HPDE6-E6E7 (cell line): ENCODE results near the gene ANKRD40CL.
A peak's percentile ranks its signal among the peaks of the same experiment; 100 is the strongest.

ENCODE experiments used
- DNase-seq: peaks from one replicate; pipeline ENCODE4 v3.0.0; 2011; ENCODE audit warnings: missing footprints; ENCODE audit errors: extremely low spot score

ANKRD40CL gene

DNA sequence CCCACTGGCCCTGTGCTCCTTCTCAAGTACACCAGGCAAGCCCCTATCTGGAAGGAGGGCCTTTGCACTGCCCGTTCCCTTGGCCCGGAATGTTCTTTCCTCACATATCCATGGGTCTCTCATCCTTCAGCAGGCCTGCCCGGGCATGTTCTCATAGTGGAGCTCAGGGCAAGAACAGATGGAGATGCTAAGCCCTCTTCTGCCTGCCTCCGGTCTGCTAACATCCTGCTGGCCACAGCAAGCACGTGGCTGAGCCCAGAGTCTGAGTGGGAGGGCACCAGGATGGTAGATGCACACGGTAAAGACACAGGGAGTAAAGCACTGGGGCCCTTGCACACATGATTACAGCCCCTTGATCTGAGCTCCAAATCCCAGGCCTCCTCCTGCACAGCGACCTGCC is 19.8 kb upstream of the ANKRD40CL start:
- peak; percentile 63 for DNase-seq

DNA sequence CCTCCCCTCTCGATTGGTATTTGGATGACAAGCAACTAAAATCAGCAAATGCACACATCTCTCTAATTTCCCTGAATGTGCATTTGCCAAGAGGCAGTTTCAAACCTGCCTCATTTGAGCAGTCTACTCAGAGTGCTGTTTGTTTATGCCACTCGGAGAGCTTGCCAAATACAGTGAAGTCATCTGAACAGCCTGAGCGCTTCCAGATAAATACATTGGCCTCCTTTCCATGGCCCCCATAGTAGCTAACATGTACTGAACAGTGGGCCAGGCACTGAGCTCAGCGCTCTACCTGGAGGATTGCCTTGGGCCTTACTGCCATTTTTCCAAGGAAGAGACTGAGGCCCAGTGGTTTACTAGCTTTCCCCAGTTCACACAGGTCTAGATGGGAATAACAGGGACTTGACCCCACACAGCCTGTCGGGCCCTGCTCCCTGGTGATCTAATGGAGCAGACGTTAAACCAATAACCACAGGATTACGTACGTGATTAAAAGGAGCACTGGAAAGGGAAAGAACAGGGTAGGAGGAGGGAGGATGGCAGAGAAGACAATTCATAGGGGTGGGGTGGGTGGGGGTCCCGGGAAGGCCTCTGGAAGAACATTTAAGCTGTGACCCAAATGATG is 18.7 kb upstream of the ANKRD40CL start:
- no peak for DNase-seq

DNA sequence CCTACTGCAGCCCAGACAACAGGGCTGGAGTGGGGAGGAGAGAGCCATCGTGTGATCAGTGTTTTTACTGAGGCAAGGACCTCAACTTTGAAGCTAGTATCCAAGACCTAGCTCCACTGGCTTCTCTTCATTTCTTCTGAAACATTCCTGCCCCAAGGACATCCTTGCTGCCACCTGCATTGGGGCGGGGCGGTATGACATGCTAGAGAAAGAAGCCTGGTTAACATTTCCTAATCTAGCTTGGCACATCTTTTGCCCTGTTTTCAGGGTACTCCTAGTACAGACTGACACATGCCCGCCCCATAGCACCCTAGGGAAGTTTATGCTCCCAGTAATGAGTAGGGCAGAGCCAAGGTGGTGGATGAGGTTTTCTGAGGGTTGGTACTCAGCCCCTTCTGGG is 17.8 kb upstream of the ANKRD40CL start:
- no peak for DNase-seq

DNA sequence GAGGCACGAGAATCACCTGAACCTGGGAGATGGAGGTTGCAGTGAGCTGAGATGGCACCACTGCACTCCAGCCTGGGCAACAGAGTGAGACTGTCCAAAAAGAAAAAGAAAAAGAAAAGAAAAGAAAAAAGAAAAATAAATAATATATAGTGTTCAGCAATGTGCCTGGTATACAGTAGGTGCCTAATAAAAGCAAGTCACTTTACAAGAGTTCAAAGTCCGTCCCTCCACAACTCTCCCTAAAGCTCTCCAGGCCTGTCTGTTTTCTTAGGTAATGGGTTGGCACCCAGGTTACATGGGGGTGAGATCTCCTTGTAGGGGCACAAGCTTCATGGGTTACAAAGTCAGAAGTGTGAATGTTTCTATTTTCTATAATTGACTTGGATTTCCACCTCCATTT is 16.6 kb upstream of the ANKRD40CL start:
- DNase-seq: no peak

DNA sequence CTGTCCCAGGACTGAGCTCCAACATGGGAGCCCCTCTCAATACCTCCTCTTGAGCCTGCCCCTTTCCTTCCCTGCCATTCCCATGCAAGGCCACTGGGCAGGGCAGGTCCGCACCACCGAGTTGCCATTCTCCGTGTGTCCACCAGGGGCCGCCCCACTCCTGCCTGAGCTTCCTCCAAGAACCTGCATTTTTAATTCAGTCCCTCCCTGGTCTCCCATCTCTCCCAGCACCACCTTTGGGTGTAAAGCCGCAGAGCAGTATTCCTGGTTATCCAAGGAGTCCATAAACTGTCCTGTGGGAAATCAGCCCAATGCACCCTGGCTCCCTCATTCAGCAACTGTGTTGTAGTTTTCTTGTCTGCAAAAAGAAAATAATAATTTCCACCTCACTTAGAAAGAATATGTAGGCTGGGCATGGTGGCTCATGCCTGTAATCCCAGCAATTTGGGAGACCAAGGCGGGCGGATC is 15.9 kb upstream of the ANKRD40CL start:
- peak; percentile 94 for DNase-seq

DNA sequence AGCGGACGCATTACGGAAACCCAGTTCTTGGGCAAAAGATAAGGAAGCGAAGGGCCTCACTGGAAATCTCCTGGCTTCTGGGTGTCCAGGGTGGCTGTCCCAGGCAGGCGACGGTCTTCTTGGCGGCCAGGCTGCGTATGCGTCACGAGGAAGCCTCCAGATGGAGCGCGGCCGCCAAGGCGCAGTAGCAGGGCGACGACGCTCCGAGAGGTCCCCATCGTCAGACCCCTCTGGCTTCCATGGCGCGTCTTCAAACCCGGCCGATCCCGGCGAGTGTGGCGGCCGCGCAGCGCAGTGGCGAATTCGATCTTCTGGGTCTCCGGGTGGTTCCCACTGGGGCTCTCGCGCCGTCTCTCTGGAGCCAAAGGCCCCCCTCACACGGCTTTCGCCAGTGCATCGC is 13.8 kb upstream of the ANKRD40CL start:
- no peak for DNase-seq

DNA sequence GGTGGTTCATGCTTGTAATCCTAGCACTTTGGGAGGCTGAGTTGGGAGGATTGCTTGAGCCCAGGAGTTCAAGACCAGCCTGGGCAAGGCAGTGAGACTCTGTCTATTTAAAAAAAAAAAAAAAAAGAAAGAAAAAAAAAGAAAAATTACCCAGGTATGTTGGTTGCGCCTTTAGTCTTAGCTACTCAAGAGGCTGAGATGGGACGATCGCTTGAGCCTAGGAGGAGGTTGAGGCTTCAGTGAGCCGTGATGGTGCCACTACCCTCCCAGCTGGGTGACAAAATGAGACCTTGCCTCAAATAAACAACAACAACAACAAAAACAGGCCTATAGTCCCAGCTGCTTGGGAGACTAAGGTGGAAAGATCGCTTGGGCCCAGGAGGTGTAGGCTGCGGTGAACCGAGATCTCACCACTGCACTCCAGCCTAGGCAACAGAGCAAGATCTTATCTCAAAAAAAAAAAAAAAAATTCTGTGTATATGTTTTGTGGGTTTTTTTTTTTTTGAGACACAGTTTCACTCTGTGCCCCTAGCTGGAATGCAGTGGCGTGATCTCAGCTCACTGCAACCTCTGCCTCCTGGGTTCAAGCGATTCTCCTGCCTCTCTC is 12.5 kb upstream of the ANKRD40CL start:
- DNase-seq: no peak

DNA sequence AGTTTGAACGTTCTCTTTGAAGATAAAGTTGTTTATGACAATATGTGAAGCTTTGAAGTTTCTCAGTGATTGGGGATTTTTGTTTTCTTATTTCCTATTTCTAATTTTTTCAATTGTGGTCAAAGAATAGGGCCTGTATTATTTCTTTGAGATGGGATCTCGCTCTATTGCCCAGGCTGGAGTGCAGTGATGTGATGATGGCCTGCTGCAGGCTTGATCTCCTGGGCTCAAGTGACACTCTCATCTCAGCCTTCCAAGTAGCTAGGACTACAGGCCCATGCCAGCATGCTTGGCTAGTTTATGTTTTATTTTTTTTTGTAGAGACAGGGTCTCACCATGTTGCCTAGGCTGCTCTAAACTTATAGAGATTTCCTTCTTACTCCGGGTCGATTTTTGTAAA is 11.7 kb upstream of the ANKRD40CL start:
- DNase-seq: no peak

DNA sequence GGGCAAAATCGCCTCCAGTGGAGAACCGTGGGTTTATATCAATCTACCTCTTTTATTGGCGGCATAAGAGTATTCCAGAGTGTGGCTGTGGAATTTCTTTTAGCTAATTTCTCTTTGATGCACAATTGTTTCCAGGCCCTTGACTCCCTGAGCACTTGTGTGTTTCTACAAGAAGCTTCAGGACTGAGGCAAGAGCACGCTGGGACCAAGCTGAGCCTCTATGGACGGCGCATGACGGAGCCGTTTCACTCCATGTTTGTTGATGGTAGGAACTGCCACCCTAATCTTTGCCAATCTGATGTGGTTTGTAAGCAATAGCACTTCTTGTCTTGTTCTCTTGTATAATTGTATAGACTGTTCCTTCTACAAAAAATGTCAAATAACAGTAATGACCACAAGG is 11.2 kb upstream of the ANKRD40CL start:
- DNase-seq: no peak

DNA sequence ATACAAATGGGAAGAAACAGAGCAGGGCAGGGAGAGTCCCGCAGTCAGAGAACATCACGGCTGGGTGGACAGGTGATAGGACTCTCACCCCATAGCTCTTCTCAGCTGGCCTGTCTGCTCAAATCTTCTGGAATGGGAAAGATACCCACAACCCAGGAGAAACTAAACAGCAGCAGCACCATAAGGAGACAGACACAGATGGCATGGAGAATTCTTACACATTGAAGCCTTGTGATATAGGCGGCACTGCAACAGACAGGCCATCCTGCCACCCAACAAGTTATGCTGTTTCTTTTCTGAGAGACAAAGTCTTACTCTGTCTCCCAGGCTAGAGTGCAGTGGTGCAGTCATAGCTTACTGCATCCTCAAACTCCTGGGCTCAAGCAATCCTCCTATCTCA is 8.6 kb upstream of the ANKRD40CL start:
- DNase-seq: no peak

DNA sequence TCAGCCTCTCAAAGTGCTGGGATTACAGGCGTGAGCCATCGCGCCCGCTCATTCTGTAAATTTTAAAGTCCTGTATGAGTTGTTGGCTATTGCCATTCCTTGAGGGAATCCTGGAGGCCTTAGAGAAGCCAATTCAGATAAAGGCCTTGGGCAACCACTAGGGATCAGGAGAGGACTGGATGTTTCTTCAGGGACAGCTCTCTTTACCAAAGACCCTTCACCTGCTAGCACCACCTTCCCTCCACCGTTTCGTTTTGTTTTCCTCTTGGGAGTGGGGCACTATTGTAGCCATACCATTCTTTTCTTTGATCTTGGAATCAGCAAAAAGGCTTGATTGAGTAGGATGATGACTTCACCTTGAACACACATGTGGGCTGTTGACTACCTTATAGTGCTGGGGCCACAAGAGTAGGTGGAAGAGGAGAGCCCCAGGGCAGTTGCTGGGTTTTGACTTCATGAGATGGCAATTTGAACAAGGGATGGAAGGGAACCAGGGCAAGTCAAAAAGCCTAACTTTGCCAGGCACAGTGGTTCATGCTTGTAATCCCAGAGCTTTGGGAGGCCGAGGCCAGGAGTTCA is 7.0 kb upstream of the ANKRD40CL start:
- DNase-seq: no peak

DNA sequence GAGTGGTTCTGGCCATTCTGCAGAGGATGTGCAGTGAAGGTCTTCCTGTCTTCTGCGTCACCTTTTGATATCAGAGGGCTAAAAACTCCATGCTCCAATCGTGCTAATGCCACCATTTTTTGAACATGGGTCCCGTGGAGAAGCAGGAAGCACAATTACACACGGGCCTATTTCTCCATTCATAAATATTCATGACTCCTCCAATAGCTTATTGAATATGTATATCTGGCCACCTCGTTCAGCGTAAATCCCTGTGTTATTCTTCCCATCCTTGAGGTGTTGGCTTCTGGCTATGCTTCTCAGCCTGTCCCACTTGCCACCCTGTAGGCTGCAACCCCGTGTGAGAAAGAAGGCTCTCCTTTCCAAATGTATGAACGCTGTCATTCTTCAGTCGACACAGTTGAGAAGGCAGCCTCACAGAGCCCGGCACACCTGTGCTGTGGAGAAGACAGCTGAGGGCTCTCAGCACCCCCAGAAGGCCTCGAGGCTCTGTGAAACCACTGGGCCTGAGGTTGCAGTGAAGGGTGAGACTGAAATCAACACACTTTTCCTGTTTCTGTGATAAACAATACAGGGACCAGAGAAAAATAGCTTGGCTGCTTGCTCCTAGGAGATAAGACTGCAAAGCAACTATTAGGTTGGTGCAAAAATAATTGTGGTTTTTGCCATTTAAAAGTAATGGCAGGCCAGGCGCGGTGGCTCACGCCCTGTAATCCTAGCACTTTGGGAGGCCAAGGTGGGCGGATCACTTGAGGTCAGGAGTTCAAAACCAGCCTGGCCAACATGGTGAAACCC is 4.9 kb upstream of the ANKRD40CL start:
- no peak for DNase-seq

DNA sequence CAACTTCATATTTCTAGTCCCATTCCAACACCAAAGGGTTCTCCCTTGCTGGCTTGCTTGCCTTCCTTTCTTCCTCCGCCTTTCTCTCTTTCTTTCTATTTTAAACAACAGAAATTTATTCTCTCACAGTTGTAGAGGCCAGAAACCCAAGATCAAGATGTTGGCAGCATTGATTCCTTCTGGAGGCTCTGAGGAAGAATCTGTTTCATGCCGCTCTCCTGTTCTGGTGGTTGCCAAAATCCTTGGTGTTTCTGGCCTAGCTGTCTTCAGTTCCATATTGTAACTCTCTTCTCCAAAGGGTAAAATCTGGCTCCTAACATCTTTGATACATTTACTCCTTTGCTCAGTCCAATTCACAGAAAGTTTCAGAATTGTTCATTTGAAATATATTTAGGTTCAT is 3.0 kb upstream of the ANKRD40CL start:
- no peak for DNase-seq

DNA sequence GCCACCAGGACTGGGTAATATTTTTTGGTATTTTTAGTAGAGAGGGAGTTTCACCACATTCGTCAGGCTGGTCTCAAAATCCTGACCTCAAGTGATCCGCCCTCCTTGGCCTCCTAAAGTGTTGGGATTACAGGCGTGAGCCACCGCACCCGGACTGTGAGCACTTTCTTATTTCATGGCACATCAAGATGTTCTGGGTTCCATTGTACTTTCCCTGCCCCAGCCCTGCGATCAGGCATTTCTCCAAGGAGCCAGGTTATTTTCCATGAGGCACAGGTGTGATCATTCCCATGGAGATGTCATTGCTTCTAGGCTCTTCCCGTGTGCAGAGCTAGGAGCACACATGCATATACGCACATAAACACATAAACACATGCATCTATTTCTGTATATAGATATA is 2.6 kb upstream of the ANKRD40CL start:
- DNase-seq: no peak

DNA sequence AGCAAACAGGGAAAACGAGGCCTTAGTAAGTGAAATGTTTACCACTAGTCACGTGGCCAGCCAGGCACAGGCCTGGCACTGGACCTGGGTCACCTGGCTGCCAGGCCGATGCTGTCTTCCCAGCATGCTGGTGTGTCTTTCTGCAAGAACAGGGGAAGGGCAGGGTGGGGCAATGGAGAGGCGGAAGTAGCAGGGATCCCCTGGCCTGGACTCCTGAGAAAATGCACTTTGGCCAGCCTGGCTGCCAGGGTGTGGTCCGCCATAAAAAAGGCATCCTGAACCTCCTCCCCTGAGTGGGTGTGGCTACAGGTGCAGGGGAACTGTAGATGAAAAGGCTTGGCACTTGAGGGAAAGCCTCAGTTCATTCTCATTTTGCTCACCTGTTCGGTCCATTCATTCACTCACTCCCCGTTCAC is 1.0 kb upstream of the ANKRD40CL start:
- peak; percentile 35 for DNase-seq

DNA sequence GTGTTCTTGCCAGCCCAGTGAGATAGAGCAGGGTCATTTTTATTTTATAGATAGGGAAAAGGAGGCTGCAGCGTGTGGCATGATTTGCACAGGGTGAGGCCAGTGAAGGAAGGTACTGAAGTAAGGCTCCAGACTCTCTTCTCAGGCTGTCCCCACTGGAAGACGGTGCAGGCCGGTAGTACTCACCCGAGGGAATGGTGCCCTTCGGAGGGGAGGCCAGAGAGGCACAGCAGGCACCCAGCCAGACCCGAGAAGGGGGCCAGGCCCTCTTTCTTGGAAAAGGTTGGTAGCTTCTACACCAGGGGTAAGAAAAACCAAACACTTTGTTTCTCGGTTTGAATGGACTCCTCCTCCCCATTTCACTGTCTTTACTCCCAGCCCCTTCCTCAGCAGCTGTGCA is 288 bp downstream of the ANKRD40CL start:
- no peak for DNase-seq

DNA sequence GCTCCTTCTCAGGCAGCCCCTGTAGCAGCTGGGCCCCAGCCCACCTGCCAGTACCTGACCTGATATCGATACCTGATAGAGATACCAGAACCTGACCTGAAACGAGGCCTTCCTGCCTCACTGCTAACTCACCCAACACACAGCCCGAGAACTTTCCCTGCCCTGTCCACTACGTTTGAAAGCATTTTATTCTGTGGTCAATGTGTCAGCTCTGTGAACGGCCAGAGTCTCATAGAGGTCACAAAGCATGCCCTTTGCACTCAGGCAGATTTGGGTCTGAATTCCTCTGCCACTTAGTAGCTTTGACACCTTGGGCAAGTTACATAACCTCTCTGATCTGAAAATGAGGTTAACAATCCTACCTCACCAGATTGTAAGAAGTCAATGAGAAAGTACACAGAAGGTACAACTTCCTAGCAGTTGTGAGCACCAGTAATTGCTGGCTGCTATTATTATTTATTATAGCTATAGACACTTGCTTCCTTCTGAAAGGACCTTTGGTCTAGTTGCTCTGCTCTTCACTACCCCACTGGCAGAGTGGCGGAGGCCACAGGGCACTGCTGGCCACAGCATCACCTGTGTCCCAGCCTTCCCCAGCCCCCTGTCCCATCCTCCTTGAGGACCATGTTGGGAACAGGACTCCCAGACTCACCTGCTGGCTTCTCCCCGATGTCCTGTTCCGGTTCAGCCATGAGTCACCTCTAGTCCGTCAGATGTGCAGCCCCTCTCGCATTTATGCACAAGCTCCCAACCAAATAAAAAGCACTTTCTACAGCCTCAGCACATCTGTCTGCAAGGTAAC is 895 bp downstream of the ANKRD40CL start:
- DNase-seq: no peak

DNA sequence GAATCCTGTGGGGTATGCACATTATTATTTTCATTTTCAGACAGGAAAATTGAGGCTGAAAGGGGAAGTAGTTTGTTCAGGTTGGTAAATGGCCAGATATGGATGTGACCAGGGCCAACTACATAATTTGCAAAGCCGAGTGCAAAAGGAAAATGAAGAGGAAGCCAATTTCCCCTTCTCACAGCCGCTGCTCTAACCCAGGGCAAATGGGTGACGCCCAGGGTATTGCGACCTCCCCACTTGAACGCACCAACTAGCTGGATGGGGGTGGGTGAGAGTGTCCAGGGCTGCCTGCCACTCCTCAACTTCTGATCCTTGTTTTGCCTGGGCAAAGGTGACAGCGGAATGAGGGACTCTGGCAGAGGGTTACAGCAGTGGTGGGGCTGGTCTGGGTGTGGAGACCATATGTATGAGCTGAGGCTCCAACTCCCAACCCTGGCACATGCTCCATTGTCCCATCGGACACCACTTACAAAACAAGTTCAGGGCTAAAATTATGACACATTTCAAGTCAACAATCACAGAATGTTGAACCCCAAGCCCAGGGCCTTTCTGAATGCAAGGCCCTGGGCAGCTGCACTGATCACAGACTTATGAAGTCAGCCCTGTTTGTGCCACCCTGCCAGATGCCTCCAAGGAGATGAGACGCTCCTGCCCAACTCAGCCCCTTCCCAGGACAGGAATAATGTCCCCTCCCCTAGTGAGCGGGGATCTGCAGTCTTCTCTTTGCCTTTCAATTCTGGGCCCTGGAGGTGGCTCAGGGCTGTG is 1.7 kb downstream of the ANKRD40CL start:
- DNase-seq: no peak

DNA sequence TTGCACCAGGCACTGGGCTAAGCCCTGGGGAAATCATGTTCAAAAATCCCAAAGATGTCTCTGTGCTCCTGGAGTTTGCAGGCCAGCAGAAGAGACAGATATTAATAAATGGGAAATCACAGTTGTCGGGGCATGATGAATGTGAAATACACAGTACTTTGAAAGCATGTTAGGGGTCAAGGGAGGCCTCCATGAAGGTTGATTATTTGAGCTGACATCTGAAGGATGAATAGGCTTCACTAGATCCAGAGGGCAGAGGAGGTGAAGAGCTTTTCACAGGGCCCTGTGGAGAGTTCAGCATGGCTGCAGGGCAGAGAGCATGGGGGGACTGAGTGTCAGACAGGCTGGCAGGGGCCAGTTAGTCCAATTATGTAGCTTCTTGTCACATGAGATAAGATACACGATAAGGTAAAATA is 2.6 kb downstream of the ANKRD40CL start:
- no peak for DNase-seq

DNA sequence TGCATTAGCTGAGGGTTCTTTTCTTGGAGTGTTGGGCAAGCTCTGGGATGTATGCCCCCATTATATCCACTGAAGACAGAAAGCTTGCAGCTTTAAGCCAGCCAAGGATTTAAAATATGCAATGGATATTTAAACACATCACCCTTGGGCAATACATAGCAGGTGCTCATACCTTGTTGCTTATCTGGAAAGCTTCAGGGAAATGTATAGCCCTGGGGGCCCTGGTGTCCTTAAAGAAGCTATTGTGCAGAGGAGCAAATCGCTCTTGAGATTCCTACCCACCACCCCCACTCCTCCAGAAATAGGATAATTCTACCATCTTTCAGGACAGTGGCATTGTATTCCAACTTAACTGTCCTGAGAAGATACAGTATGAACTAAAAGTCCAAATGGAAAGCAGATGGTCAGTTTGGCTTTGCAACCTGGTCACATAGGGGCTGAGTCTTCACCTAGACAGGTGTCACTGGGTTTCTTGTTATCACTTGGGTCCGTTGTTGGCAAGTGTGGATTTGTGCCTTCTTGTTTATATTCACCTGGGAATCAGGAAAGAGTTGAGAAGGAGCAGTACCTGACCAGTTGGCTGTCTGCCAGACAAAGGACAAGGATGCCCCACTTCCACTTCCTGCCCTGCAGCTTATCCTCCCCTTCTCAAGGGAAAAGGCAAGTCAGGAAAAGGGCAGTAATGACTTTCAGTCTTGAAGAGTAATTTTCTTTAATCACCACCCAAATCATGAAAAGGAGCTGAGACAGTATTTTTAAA is 3.4 kb downstream of the ANKRD40CL start:
- no peak for DNase-seq
